Fibroblast of villous mesenchyme (primary cell): Measurements from ENCODE around the gene RBM28. TPM values are rescaled to one million over a fixed set of nuclear protein-coding genes. Genes with fewer than 3 reads are reported as not detected.

Source experiments
- DNase-seq: peaks from one replicate; pipeline ENCODE4 v3.0.0-alpha.2; 2010; ENCODE audit warnings: low read depth
- H3K4me3 ChIP-seq: 2 replicates; pipeline ENCODE4 v1.5.1; 2011; ENCODE audit warnings: low read depth, mild to moderate bottlenecking, low read length
- total RNA-seq: library from RNA; depleted of rRNA; stranded (reverse); fragments of >200 nt; gene quantifications from 2 replicates; pipeline ENCODE4 v1.2.3, GENCODE V29; 2012
- TF ChIP-seq, protein P1 (sequence below): IDR thresholded peaks from 2 replicates; pipeline ENCODE4 v1.5.1; 2012; ENCODE audit warnings: low read depth, mild to moderate bottlenecking, low read length; ENCODE audit not compliant: insufficient read depth

RBM28 gene
- total RNA-seq, 1 donor: 7.3 TPM

GRCh38 chr7:128370491-128370890 is 26.8 kb upstream of the RBM28 start:
- TF ChIP-seq, protein P1, sequence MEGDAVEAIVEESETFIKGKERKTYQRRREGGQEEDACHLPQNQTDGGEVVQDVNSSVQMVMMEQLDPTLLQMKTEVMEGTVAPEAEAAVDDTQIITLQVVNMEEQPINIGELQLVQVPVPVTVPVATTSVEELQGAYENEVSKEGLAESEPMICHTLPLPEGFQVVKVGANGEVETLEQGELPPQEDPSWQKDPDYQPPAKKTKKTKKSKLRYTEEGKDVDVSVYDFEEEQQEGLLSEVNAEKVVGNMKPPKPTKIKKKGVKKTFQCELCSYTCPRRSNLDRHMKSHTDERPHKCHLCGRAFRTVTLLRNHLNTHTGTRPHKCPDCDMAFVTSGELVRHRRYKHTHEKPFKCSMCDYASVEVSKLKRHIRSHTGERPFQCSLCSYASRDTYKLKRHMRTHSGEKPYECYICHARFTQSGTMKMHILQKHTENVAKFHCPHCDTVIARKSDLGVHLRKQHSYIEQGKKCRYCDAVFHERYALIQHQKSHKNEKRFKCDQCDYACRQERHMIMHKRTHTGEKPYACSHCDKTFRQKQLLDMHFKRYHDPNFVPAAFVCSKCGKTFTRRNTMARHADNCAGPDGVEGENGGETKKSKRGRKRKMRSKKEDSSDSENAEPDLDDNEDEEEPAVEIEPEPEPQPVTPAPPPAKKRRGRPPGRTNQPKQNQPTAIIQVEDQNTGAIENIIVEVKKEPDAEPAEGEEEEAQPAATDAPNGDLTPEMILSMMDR: no peak
- DNase-seq: no peak
- H3K4me3 ChIP-seq: no peak overlapping the region

GRCh38 chr7:128366986-128367385 is 23.3 kb upstream of the RBM28 start:
- DNase-seq: no peak
- TF ChIP-seq, protein P1: no peak
- H3K4me3 ChIP-seq: no peak overlapping the region

GRCh38 chr7:128366300-128366699 is 22.6 kb upstream of the RBM28 start:
- no peak overlapping the region for H3K4me3 ChIP-seq
- TF ChIP-seq, protein P1: no peak
- DNase-seq: no peak

GRCh38 chr7:128365432-128365831 is 21.7 kb upstream of the RBM28 start:
- DNase-seq: no peak
- TF ChIP-seq, protein P1: no peak
- H3K4me3 ChIP-seq: no peak overlapping the region

- DNase-seq: no peak
- H3K4me3 ChIP-seq: no peak overlapping the region
- TF ChIP-seq, protein P1: no peak
Observed at GRCh38 chr7:128364166-128364870, 20.6 kb upstream of the RBM28 start.

GRCh38 chr7:128363261-128363721 is 19.6 kb upstream of the RBM28 start:
- no peak for DNase-seq
- no peak overlapping the region for H3K4me3 ChIP-seq
- TF ChIP-seq, protein P1: no peak

GRCh38 chr7:128362670-128363069 is 19.0 kb upstream of the RBM28 start:
- TF ChIP-seq, protein P1: no peak
- no peak for DNase-seq
- no peak overlapping the region for H3K4me3 ChIP-seq
